K562 (cell line): ENCODE measurements around the gene SLX4IP. TPM values are rescaled to one million over a fixed set of nuclear protein-coding genes. Genes with fewer than 3 reads are reported as not detected.

ENCODE experiments used
- ATAC-seq: fragments of 200-7000 bp; cut with Tn5 transposase; 3 replicates; pipeline ENCODE4 v1.9.1; 2020; ENCODE audit warnings: moderate library complexity
- BruUV-seq: library from RNA; stranded (reverse); fragments of 400-500 nt; replicated peaks from 2 replicates; lab custom pipeline; 2021; lab: Mats Ljungman, UMichigan
- CTCF ChIA-PET: fragments of 300-600 bp; formaldehyde crosslinking; extraction: SDS; loops from one replicate; lab custom pipeline; 2021; ENCODE audit warnings: low intra/inter-chr PET ratio; lab: Yijun Ruan, JAX
- POLR2A ChIA-PET: fragments of 300-600, 350-650 bp; sonication (Branson Sonifier 250); formaldehyde crosslinking; extraction: SDS; loops from one replicate; lab custom pipeline; 2021; ENCODE audit warnings: antibody characterized with exemption, inconsistent platforms; lab: Yijun Ruan, JAX
- DNase-seq, 4 experiments: peaks; one replicate each; pipeline versions ENCODE4 v3.0.0 to v3.0.0-alpha.2; 2011 to 2018; ENCODE audit warnings: low spot score in 3 of 4, mixed read lengths in 3 of 4; ENCODE audit errors: extremely low read depth in 1 of 4
- FAIRE-seq: peaks from 2 replicates; lab custom pipeline; 2011; peaks lifted over from hg19 to GRCh38; lab: Jason Lieb, UNC
- H2AFZ ChIP-seq: 2 replicates; pipeline ENCODE4 v1.6.0; 2011; ENCODE audit warnings: low read depth, low read length, control low read depth, inconsistent platforms
- H3K27ac ChIP-seq: fragments of 200-600 bp; 3 replicates; pipeline ENCODE4 v1.8.0; 2011; ENCODE audit warnings: low read depth, mild to moderate bottlenecking, control low read depth, inconsistent platforms, low read length, moderate library complexity, mixed read lengths; ENCODE audit errors: extremely low read depth
- H3K27me3 ChIP-seq, 2 experiments: fragments of 300-600 bp in 1 of 2; 2 replicates in 1 of 2; 3 replicates in 1 of 2; pipeline versions ENCODE4 v1.6.0 to v1.8.0; 2011; ENCODE audit warnings: inconsistent platforms in 2 of 2, low read length in 2 of 2, mild to moderate bottlenecking in 1 of 2, mixed read lengths in 1 of 2, moderate library complexity in 1 of 2; ENCODE audit not compliant: control insufficient read depth in 2 of 2, insufficient read depth in 2 of 2
- H3K36me3 ChIP-seq: fragments of 300-600 bp; 3 replicates; pipeline ENCODE4 v1.8.0; 2011; ENCODE audit warnings: mild to moderate bottlenecking, low read length, inconsistent platforms; ENCODE audit not compliant: control insufficient read depth, insufficient read depth
- H3K4me1 ChIP-seq, 2 experiments: fragments of 200-600 bp in 1 of 2; replicated peaks in 1 of 2; 2 replicates in 1 of 2; 3 replicates in 1 of 2; pipeline versions ENCODE4 v1.5.1 to v1.8.0; 2011; ENCODE audit warnings: inconsistent platforms in 2 of 2, low read length in 2 of 2, mild to moderate bottlenecking in 1 of 2, mixed read lengths in 1 of 2, moderate library complexity in 1 of 2; ENCODE audit not compliant: control insufficient read depth in 2 of 2, insufficient read depth in 2 of 2
- H3K4me2 ChIP-seq: 2 replicates; pipeline ENCODE4 v1.6.1; 2011; ENCODE audit warnings: low read length, control low read depth, inconsistent platforms, mixed read lengths; ENCODE audit not compliant: insufficient read depth
- H3K4me3 ChIP-seq: fragments of 200-600 bp; sonication (generic), shearing (Covaris generic); 2 replicates; pipeline ENCODE4 v1.5.1; 2016; ENCODE audit warnings: control low read depth, inconsistent platforms
- H3K79me2 ChIP-seq: fragments of 200-600 bp; 3 replicates; pipeline ENCODE4 v1.8.0; 2011; ENCODE audit warnings: low read length, inconsistent platforms; ENCODE audit not compliant: control insufficient read depth, insufficient read depth
- H3K9ac ChIP-seq, 2 experiments: 2 replicates each; pipeline versions ENCODE4 v1.6.0 to v1.6.1; 2011; ENCODE audit warnings: low read depth in 2 of 2, low read length in 2 of 2, control low read depth in 1 of 2, inconsistent platforms in 1 of 2, mild to moderate bottlenecking in 1 of 2, mixed read lengths in 1 of 2; ENCODE audit not compliant: insufficient read depth in 1 of 2
- H3K9me1 ChIP-seq: one replicate; pipeline ENCODE4 v1.6.0; 2011; ENCODE audit warnings: inconsistent platforms, mild to moderate bottlenecking, low read length, moderate library complexity; ENCODE audit not compliant: control insufficient read depth, insufficient read depth
- H3K9me3 ChIP-seq: replicated peaks from 2 replicates; pipeline ENCODE4 v1.5.1; 2011; ENCODE audit warnings: low read depth, low read length, inconsistent platforms; ENCODE audit not compliant: control insufficient read depth, insufficient read depth
- H4K20me1 ChIP-seq: replicated peaks from 2 replicates; pipeline ENCODE4 v1.6.1; 2011; ENCODE audit warnings: low read length, inconsistent platforms, mixed read lengths; ENCODE audit not compliant: control insufficient read depth, insufficient read depth
- ATF6 ChIP-seq: sonication (generic); formaldehyde crosslinking; IDR thresholded peaks from 2 replicates; pipeline ENCODE4 v1.4.0; 2020; ENCODE audit warnings: mild to moderate bottlenecking, missing genetic modification reagents
- CHD4 ChIP-seq: fragments of 200-600 bp; sonication (generic); IDR thresholded peaks from 3 replicates; pipeline ENCODE4 v1.6.1; 2012; ENCODE audit warnings: low read depth, mild to moderate bottlenecking, mixed read lengths, low read length, inconsistent platforms; ENCODE audit not compliant: insufficient read depth, insufficient replicate concordance, poor library complexity, severe bottlenecking
- EP300 ChIP-seq: IDR thresholded peaks from 2 replicates; pipeline ENCODE4 v1.6.1; 2012; ENCODE audit warnings: low read length, improper control_type of control experiment
- GATAD2B ChIP-seq: fragments of 450-650 bp; IDR thresholded peaks from 2 replicates; pipeline ENCODE4 v1.6.1; 2017; ENCODE audit warnings: mild to moderate bottlenecking, borderline replicate concordance
- HMGN3 ChIP-seq: IDR thresholded peaks from 2 replicates; pipeline ENCODE4 v1.6.1; 2011; ENCODE audit warnings: borderline replicate concordance, low read depth, mild to moderate bottlenecking, mixed read lengths, low read length; ENCODE audit not compliant: insufficient read length; ENCODE audit errors: extremely low read depth
- MTF1 ChIP-seq: fragments of 250-450 bp; sonication (Bioruptor Pico); IDR thresholded peaks from 2 replicates; pipeline ENCODE4 v1.9.0; 2021; ENCODE audit warnings: moderate library complexity, mild to moderate bottlenecking, inconsistent platforms, borderline replicate concordance
- SMARCB1 ChIP-seq: IDR thresholded peaks from 2 replicates; pipeline ENCODE4 v1.6.1; 2011; ENCODE audit warnings: improper control_type of control experiment, low read depth; ENCODE audit not compliant: insufficient read length
- ZNF140 ChIP-seq: fragments of 250-450 bp; sonication (Bioruptor Pico); IDR thresholded peaks from 2 replicates; pipeline ENCODE4 v1.8.0; 2021; ENCODE audit warnings: moderate library complexity, mild to moderate bottlenecking, inconsistent platforms
- ZNF197 ChIP-seq: fragments of 200-800 bp; sonication (Bioruptor generic); IDR thresholded peaks from 2 replicates; pipeline ENCODE4 v1.6.1; 2016; ENCODE audit warnings: low read depth, missing genetic modification characterization, missing compliant biosample characterization
- ZNF407 ChIP-seq: fragments of 450-650 bp; IDR thresholded peaks from 2 replicates; pipeline ENCODE4 v1.6.1; 2016; ENCODE audit warnings: low read depth
- ZNF695 ChIP-seq: fragments of 450-650 bp; formaldehyde crosslinking; IDR thresholded peaks from 2 replicates; pipeline ENCODE4 v1.4.0; 2020; ENCODE audit warnings: mild to moderate bottlenecking, moderate library complexity
- WGBS: fragments of 100-300 bp; shearing (Covaris generic); methylation state at CpG from one replicate; pipeline ENCODE4 v1.1.6; 2016; ENCODE audit warnings: low coverage, mixed read lengths; ENCODE audit not compliant: insufficient coverage; ENCODE audit errors: missing lambda C conversion rate; 5-methylcytosine and 5-hydroxymethylcytosine counted together
- in situ Hi-C: fragments of 300-500 bp; cut with MboI; formaldehyde crosslinking; loops from 4 replicates; pipeline ENCODE4 v1.15.0; 2018; ENCODE audit warnings: inconsistent platforms, mixed read lengths
- intact Hi-C: fragments of 100-400 bp; cut with micrococcal nuclease; formaldehyde crosslinking; loops from 2 replicates; pipeline ENCODE4 v1.14.2; 2022
- polyA plus RNA-seq, 8 experiments: library from polyadenylated mRNA; depleted of rRNA in 4 of 8; stranded (reverse) in 5 of 8; unstranded in 3 of 8; fragments of >200 nt; fragmentation: Nextera tagmentation in 2 of 8; fragmentation: Illumina TruSeq in 1 of 8; extraction: Ambion mirVana in 2 of 8; extraction: Trizol in 1 of 8; gene quantifications; 2 replicates each; pipeline versions ENCODE4 v1.2.1 to v1.2.3, GENCODE V29; 2011 to 2014; ENCODE audit warnings: inconsistent platforms in 1 of 8, missing spikeins in 1 of 8
- total RNA-seq, 7 experiments: library from RNA; depleted of rRNA in 6 of 7; stranded (reverse); fragments of >200 nt in 6 of 7; fragmentation: Illumina TruSeq in 2 of 7; extraction: Trizol in 2 of 7; gene quantifications; 2 replicates each; pipeline versions ENCODE4 v1.2.1 to v1.2.3, GENCODE V29; 2011 to 2021; ENCODE audit warnings: low replicate concordance in 1 of 7

SLX4IP gene
- total and polyA plus RNA-seq, 9 of the 15 experiments (the other 6 are each of a cell fraction or from before 2014, with no cell fraction given), result 1.5 to 5.9 (median 3.5) TPM

DNA sequence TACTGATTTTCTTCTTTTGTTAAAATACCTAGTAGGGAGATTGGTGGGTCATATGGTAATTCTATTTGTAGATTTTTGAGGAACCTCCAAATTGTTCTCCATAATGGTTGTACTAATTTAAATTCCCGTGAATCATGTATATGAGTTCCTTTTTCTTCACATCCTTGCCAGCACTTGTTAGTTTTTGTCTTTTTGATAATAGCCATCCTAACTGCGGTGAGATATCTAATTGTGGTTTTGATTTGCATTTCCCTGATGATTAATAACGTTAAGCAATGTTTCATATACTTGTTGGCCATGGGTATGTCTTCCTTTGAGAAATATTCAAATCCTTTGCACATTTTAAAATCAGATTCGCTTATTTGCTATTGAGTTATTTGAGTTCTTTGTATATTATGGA, 127.8 kb downstream of the SLX4IP start:
- CTCF ChIA-PET, result no interaction called here
- H3K4me1 ChIP-seq, result no peaks in the 10 kb centered on the region
- in situ Hi-C loops, result no loop called here
- TF ChIP-seq ZNF695 (CRISPR knock-in tag), result no peak
- no peak for TF ChIP-seq ZNF197 (CRISPR knock-in tag)
- no peak for TF ChIP-seq HMGN3
- no peak for TF ChIP-seq GATAD2B
- no peak for TF ChIP-seq ZNF140
- no peak for TF ChIP-seq ZNF407
- no peak for TF ChIP-seq ATF6 (CRISPR knock-in tag)
- no peak for TF ChIP-seq MTF1 (CRISPR knock-in tag)
- no peak for TF ChIP-seq EP300
- no peak for TF ChIP-seq CHD4
- no peak for TF ChIP-seq SMARCB1

More for the DNA sequence above, 127.8 kb downstream of the SLX4IP start:
- DNase-seq (no peak), ATAC-seq (no peak), FAIRE-seq (no peak)
- POLR2A ChIA-PET, result no interaction called here
- no peaks in the 10 kb centered on the region for H3K9me1 ChIP-seq
- H3K27ac ChIP-seq, result no peak overlapping the region
- H3K27me3 ChIP-seq, result no peaks in the 10 kb centered on the region
- no peak overlapping the region for H3K4me2 ChIP-seq
- no peaks in the 10 kb centered on the region for H3K9me3 ChIP-seq
- BruUV-seq, result no TSS peak
- 48% methylated on average over 4 of the region's 4 CpGs for WGBS
- H3K36me3 ChIP-seq, result no peaks in the 10 kb centered on the region
- no peak overlapping the region for H2AFZ ChIP-seq
- no peaks in the 10 kb centered on the region for H3K79me2 ChIP-seq
- no peaks in the 10 kb centered on the region for H4K20me1 ChIP-seq
- intact Hi-C loops, result no loop called here
- no peak overlapping the region for H3K4me3 ChIP-seq
- H3K9ac ChIP-seq, result no peak overlapping the region
